Keratinocyte (primary cell): ENCODE results near the gene BCHE.

Experiments
- EZH2 ChIP-seq: IDR thresholded peaks from one replicate; pipeline ENCODE4 v1.6.1; 2012; ENCODE audit warnings: inconsistent platforms, mild to moderate bottlenecking, low read length, moderate library complexity
- TF ChIP-seq, protein P1 (sequence below), 3 experiments: IDR thresholded peaks in 1 of 3; conservative IDR thresholded peaks in 1 of 3; optimal IDR thresholded peaks in 1 of 3; 2 replicates in 2 of 3; 3 replicates in 1 of 3; pipeline versions ENCODE3 to v1.5.1; 2011; ENCODE audit warnings: low read length in 3 of 3, mild to moderate bottlenecking in 3 of 3, moderate library complexity in 2 of 3, control low read depth in 1 of 3, inconsistent platforms in 1 of 3; ENCODE audit not compliant: insufficient read depth in 2 of 3; ENCODE audit errors: extremely low read depth in 1 of 3

DNA sequence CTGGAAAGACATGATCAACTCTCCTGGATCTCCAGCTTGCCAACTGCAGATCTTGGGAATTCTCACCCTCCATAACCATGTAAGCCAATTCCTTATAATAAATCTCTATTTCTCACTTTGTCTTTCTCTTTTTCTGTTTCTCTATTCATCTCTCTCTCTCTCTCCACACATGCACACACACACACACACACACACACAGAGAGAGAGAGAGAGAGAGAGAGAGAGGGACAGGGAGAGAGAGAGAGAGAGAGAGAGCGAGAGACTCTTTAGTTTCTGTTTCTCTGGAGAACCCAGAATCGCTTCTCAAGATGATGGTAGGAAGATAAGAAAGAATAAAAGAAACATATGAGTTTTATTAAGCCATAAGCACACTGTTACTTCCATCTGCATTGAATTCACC is 111.9 kb downstream of the BCHE start:
- TF ChIP-seq, protein P1, sequence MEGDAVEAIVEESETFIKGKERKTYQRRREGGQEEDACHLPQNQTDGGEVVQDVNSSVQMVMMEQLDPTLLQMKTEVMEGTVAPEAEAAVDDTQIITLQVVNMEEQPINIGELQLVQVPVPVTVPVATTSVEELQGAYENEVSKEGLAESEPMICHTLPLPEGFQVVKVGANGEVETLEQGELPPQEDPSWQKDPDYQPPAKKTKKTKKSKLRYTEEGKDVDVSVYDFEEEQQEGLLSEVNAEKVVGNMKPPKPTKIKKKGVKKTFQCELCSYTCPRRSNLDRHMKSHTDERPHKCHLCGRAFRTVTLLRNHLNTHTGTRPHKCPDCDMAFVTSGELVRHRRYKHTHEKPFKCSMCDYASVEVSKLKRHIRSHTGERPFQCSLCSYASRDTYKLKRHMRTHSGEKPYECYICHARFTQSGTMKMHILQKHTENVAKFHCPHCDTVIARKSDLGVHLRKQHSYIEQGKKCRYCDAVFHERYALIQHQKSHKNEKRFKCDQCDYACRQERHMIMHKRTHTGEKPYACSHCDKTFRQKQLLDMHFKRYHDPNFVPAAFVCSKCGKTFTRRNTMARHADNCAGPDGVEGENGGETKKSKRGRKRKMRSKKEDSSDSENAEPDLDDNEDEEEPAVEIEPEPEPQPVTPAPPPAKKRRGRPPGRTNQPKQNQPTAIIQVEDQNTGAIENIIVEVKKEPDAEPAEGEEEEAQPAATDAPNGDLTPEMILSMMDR (optimal IDR thresholded peaks at IDR 0.05 in 1 of 3, IDR thresholded peaks at IDR 0.05 in 1 of 3, conservative IDR thresholded peaks at IDR 0.05 in 1 of 3; ENCODE audit: extremely low read depth in 1 of 3, insufficient read depth in 2 of 3, low read length in 3 of 3): no peak
- no peak for TF ChIP-seq EZH2
